Fibroblast of skin of scalp (primary cell): ENCODE results near the gene JMJD1C.
"Not testable (repeated sequence)": the region's sequence is repeated elsewhere in the genome, so short reads cannot be mapped to it uniquely, and the experiment has no call there.

Source experiments
- DNase-seq: peaks from one replicate; pipeline ENCODE4 v3.0.0-alpha.2; 2013

The JMJD1C gene

GRCh38 chr10:63256009-63256773 lies 209.6 kb downstream of the JMJD1C start:
- peak; percentile 51 for DNase-seq

- DNase-seq, result no peak
Observed at GRCh38 chr10:63255316-63255715, 210.5 kb downstream of the JMJD1C start.

GRCh38 chr10:63253040-63253439 lies 212.7 kb downstream of the JMJD1C start:
- no peak for DNase-seq

GRCh38 chr10:63252095-63252762 lies 213.5 kb downstream of the JMJD1C start:
- DNase-seq, result no peak

- DNase-seq, result no peak
Observed at GRCh38 chr10:63250032-63250431, 215.7 kb downstream of the JMJD1C start.

- peak; percentile 56 for DNase-seq
Observed at GRCh38 chr10:63247771-63248170, 218.0 kb downstream of the JMJD1C start.

GRCh38 chr10:63246356-63246755 lies 219.4 kb downstream of the JMJD1C start:
- DNase-seq, result peak; percentile 23

GRCh38 chr10:63241841-63242281 lies 223.9 kb downstream of the JMJD1C start:
- DNase-seq, result no peak

GRCh38 chr10:63240807-63241206 lies 225.0 kb downstream of the JMJD1C start:
- no peak for DNase-seq

GRCh38 chr10:63238501-63238900 lies 227.3 kb downstream of the JMJD1C start:
- no peak for DNase-seq

GRCh38 chr10:63237396-63237795 lies 228.4 kb downstream of the JMJD1C start:
- no peak for DNase-seq

- peak; percentile 85 for DNase-seq
Observed at GRCh38 chr10:63236113-63236935, 229.5 kb downstream of the JMJD1C start.

GRCh38 chr10:63235136-63235535 lies 230.6 kb downstream of the JMJD1C start:
- DNase-seq, result not testable (repeated sequence)

GRCh38 chr10:63229161-63229560 lies 236.6 kb downstream of the JMJD1C start:
- no peak for DNase-seq

GRCh38 chr10:63228237-63228636 lies 237.5 kb downstream of the JMJD1C start:
- DNase-seq, result no peak

GRCh38 chr10:63227207-63227895 lies 238.4 kb downstream of the JMJD1C start:
- DNase-seq, result no peak

GRCh38 chr10:63224241-63224640 lies 241.5 kb downstream of the JMJD1C start:
- DNase-seq, result no peak

GRCh38 chr10:63221950-63222349 lies 243.8 kb downstream of the JMJD1C start:
- no peak for DNase-seq

GRCh38 chr10:63219749-63220148 lies 246.0 kb downstream of the JMJD1C start:
- DNase-seq, result no peak

- peak; percentile 71 for DNase-seq
Observed at GRCh38 chr10:63217120-63217605, 248.6 kb downstream of the JMJD1C start.

GRCh38 chr10:63214571-63214970 lies 251.2 kb downstream of the JMJD1C start:
- peak; percentile 49 for DNase-seq

GRCh38 chr10:63213489-63213888 lies 252.3 kb downstream of the JMJD1C start:
- no peak for DNase-seq
